Adrenal gland (tissue), 19 donors: ENCODE measurements around the gene CEP128. TPM values are rescaled to one million over a fixed set of nuclear protein-coding genes. Genes with fewer than 3 reads are reported as not detected.

Source experiments
- DNase-seq, 7 donors: peaks; one replicate each; pipeline ENCODE4 v3.0.0-alpha.2; 2019 to 2020
- H3K27ac ChIP-seq, 5 donors: fragments of 200-600 bp; sonication (generic) in 4 of 5; 1 replicate in 3 of 5; 2 replicates in 2 of 5; pipeline versions ENCODE4 v1.5.1 to v1.8.0; 2016 to 2020; ENCODE audit warnings: mild to moderate bottlenecking in 1 of 5
- H3K27me3 ChIP-seq: fragments of 200-600 bp; 2 replicates; pipeline ENCODE4 v1.8.0; 2021
- H3K36me3 ChIP-seq, 2 donors: fragments of 200-600 bp; replicated peaks in 1 of 2; 1 replicate in 1 of 2; 2 replicates in 1 of 2; pipeline versions ENCODE4 v1.5.1 to v1.8.0; 2018 to 2022
- H3K4me1 ChIP-seq, 2 donors: fragments of 200-600 bp; replicated peaks in 1 of 2; 1 replicate in 1 of 2; 2 replicates in 1 of 2; pipeline versions ENCODE4 v1.5.1 to v1.8.0; 2018 to 2021
- H3K4me3 ChIP-seq, 4 donors: fragments of 200-600 bp; sonication (generic) in 3 of 4; one replicate each; pipeline ENCODE4 v1.5.1; 2016 to 2018
- H3K9me3 ChIP-seq, 3 donors: fragments of 200-600 bp; sonication (generic) in 1 of 3; replicated peaks in 1 of 3; 1 replicate in 2 of 3; 2 replicates in 1 of 3; pipeline versions ENCODE4 v1.5.1 to v1.8.0; 2016 to 2021
- CTCF ChIP-seq, 6 experiments: fragments of 450-650 bp in 4 of 6; fragments of 200-600 bp in 2 of 6; sonication (generic) in 1 of 6; IDR thresholded peaks; 1 replicate in 5 of 6; 2 replicates in 1 of 6; pipeline versions ENCODE4 v1.5.1 to v1.8.0; 2016 to 2021; ENCODE audit warnings: antibody characterized with exemption in 6 of 6, mild to moderate bottlenecking in 2 of 6, moderate library complexity in 1 of 6
- POLR2A ChIP-seq, 2 donors: fragments of 450-650 bp; IDR thresholded peaks; one replicate each; pipeline ENCODE4 v1.6.1; 2017; ENCODE audit warnings: antibody characterized with exemption in 2 of 2, mild to moderate bottlenecking in 2 of 2, moderate library complexity in 1 of 2
- WGBS, 4 donors: extraction: QIAGEN DNeasy Blood & Tissue Kit in 2 of 4; methylation state at CpG; one replicate each; pipeline versions ENCODE4 v1.1.5 to v1.1.7; 2013 to 2017; 5-methylcytosine and 5-hydroxymethylcytosine counted together
- intact Hi-C, 2 donors: fragments of 100-400 bp; cut with DNase I; formaldehyde crosslinking; loops; one replicate each; pipeline versions ENCODE4 v1.14.1 to v1.15.0; 2022 to 2023
- long read RNA-seq, 10 donors: library from polyadenylated mRNA in 3 of 10; unstranded in 2 of 10; stranded (forward) in 1 of 10; transcript quantifications; one replicate each; pipeline ENCODE4 v2.0.0 and lab custom pipeline, GENCODE V29; 2021 to 2026
- polyA plus RNA-seq, 3 donors: library from polyadenylated mRNA; stranded (reverse); fragments of 200-250 nt in 2 of 3; fragments of 350-450 nt in 1 of 3; fragmentation: Illumina TruSeq in 1 of 3; extraction: RNeasy Lipid Tissue Mini Kit (QIAGEN cat#74804) in 1 of 3; gene quantifications; one replicate each; pipeline ENCODE4 v1.2.3, GENCODE V29; 2013 to 2014
- total RNA-seq, 9 donors: library from RNA; depleted of rRNA in 4 of 9; stranded (reverse); fragments of >200 nt in 4 of 9; fragments of 120-200 nt in 1 of 9; fragmentation: NEBNext Ultra II Directional in 1 of 9; extraction: Animal tissue kit (Norgen Biotek cat#: 25700) in 1 of 9; gene quantifications; one replicate each; pipeline versions ENCODE4 v1.1.0 to v1.2.4, GENCODE V29; 2013 to 2023
- donor health status: healthy with polysubstance abuse.
- donor health status: Bipolar disorder and iron deficiency.
- donor health status: DM: yes; HTN: yes; CAD: no.
- donor health status: DM: no; HTN: no; CAD: no.
- donor health status: DM: no; HTN: no; CAD: no.
- donor health status: DM: yes; HTN: yes; CAD: no.

Gene CEP128
- total RNA-seq (1 to 10 TPM; 1.9 to 5.2 (median 3.7) TPM), polyA plus RNA-seq (1 to 10 TPM; 1.1 to 2.7 (median 1.5) TPM)
- long read RNA-seq, donor 1: 0 reads
- long read RNA-seq, donor 2: 0 reads
- long read RNA-seq, donor 3: 0 reads
- long read RNA-seq, donor 4: 0 reads
- long read RNA-seq, donor 5, full-length matches to known transcripts: 2 of 3 reads
- long read RNA-seq, donor 5, partial matches to known transcripts: 1 of 3 reads
- long read RNA-seq, donor 5, other reads (novel, unspliced or antisense): 0 of 3 reads
- long read RNA-seq, donor 6, partial matches to known transcripts: 1 of 1 reads
- long read RNA-seq, donor 6, other reads (novel, unspliced or antisense): 0 of 1 reads
- long read RNA-seq, donor 7: 0 reads
- long read RNA-seq, donor 8: 0 reads
- long read RNA-seq, donor 9: 0 reads
- long read RNA-seq, donor 10: 0 reads

GRCh38 chr14:80941241-80942185 lies at the start of gene CEP128:
CEP128 (minus strand) TSS chr14:80941738.
- peak; percentile 94 to 98 (median 97) for DNase-seq
- Histone ChIP-seq H3K4me3 (peak within 1 kb of the TSS in 3 of 4 donors; percentile 36 to 75 (median 60)), H3K27me3 (no peaks in the 10 kb centered on the region), H3K4me1 (peaks cover 6 to 10% of the 10 kb centered on the region in 2 donors), H3K27ac (peak within 1 kb of the TSS in 1 of 5 donors; percentile 41), H3K9me3 (no peaks in the 10 kb centered on the region), H3K36me3 (no peaks in the 10 kb centered on the region)
- 1 to 2% (median 2%) methylated on average over 15 to 40 of the region's 40 CpGs for WGBS, 4 donors
- TF ChIP-seq CTCF (IDR thresholded peaks at IDR 0.05) (no peak), POLR2A (IDR thresholded peaks at IDR 0.05) (no peak)
- intact Hi-C loops: no loop called here

- no peak overlapping the region for H3K4me3 ChIP-seq
- WGBS, 4 donors: 68 to 77% (median 70%) methylated on average over 6 of the region's 6 CpGs
- no peaks in the 10 kb centered on the region for H3K36me3 ChIP-seq
- intact Hi-C loops: loop anchor here in 1 of 2 donors (2.0 kb wide), 1 partner anchor 34 kb away; the partner anchor contains the start of gene TSHR
- H3K27ac ChIP-seq: no peak overlapping the region
- DNase-seq: no peak
- H3K9me3 ChIP-seq: no peaks in the 10 kb centered on the region
- no peaks in the 10 kb centered on the region for H3K27me3 ChIP-seq
- no peaks in the 10 kb centered on the region for H3K4me1 ChIP-seq
- TF ChIP-seq CTCF (IDR thresholded peaks at IDR 0.05): no peak
- no peak for TF ChIP-seq POLR2A (IDR thresholded peaks at IDR 0.05)
Measured at GRCh38 chr14:80988735-80989429, 47.3 kb upstream of the CEP128 start.

DNA sequence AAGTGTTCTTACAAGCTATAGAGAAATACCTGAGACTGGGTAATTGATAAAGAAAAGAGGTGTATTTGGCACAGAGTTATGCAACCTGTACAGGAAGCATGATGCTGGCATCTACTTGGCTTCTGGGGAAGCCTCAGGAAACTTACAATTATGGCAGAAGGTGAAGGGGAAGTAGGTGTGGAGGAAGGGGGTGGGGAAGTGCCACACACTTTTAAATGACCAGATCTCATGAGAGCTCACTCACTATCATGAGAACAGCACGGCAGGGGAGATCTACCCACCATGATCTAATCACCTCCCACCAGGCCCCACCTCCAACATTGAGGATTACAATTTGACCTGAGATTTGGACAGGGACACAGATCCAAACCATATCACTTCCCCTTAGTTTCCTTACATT lies 46.7 kb upstream of the CEP128 start:
- H3K27me3 ChIP-seq: no peaks in the 10 kb centered on the region
- no peak overlapping the region for H3K4me3 ChIP-seq
- intact Hi-C loops: loop anchor here in 1 of 2 donors (2.0 kb wide), 1 partner anchor 33 kb away; the partner anchor contains the start of gene TSHR
- TF ChIP-seq CTCF (IDR thresholded peaks at IDR 0.05): no peak
- TF ChIP-seq POLR2A (IDR thresholded peaks at IDR 0.05): no peak
- DNase-seq: no peak
- H3K9me3 ChIP-seq: no peaks in the 10 kb centered on the region
- WGBS, 4 donors: 33 to 71% (median 44%) methylated on average over 1 of the region's 1 CpG
- no peaks in the 10 kb centered on the region for H3K36me3 ChIP-seq
- H3K27ac ChIP-seq: no peak overlapping the region
- no peaks in the 10 kb centered on the region for H3K4me1 ChIP-seq
